ENCODE measurements around the gene USP44. TPM values are rescaled to one million over a fixed set of nuclear protein-coding genes. Genes with fewer than 3 reads are reported as not detected.

The USP44 gene
- total RNA-seq, 4 donors from 2014 or later: 0.41 to 1.9 TPM; not detected in 2

DNA sequence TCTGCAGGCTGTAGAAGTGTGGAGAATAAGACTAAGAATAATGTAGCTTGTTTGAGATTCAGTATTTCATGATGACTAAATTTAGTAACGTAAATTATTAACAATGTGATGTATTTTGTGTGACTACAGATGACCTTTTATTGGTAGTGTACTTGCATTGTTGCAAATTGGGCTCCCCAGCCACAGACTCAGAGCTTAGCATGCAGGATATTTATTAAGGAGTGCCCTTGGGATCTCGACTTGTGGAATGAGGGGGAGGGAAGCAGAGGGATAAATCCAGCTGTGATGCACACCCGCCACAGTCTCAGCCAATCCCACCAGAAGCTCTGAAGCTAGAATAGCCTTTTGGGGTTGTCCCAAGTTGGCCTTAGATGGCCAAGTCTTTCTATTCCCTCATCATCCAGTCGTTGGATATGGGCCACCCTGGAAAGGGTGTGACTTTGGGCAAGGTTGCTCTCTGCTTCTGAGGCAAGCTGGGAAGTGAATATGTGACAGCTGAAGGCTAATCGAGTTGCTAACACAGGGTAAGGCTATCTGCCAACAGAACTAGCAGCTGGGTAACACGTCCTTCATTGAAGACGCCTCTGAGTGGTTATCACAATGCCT, 42.1 kb upstream of the USP44 start:
- Histone ChIP-seq H3K4me3 (no peak overlapping the region), H3K9me3 (no peaks in the 10 kb centered on the region), H3K27ac (no peak overlapping the region), H3K27me3 (no peaks in the 10 kb centered on the region), H3K4me1 (no peaks in the 10 kb centered on the region), H3K36me3 (no peaks in the 10 kb centered on the region)
- TF ChIP-seq POLR2AphosphoS5 (IDR thresholded peaks at IDR 0.05) (no peak), POLR2A (IDR thresholded peaks at IDR 0.05) (no peak), CTCF (IDR thresholded peaks at IDR 0.05) (no peak), EP300 (IDR thresholded peaks at IDR 0.05; ENCODE audit: low read depth) (no peak)
- 31 to 47% methylated on average over 2 to 7 of the region's 7 CpGs for WGBS, 2 donors (ENCODE audit: low coverage in 1 of 2)
- in situ Hi-C loops (cut with MboI; ENCODE audit: low pct_ligation_motif_present in 1 of 4, low pct_unique_long_range_greater_than_20kb in 1 of 4, low sequenced_read_pairs in 3 of 4) (loop anchor here in 3 of 4 donors (10.0 to 25.0 kb wide), 4 partner anchors 219 to 419 kb away; partner anchors contain the start of gene HAL (in 1 of the 3)), intact Hi-C loops (cut with DNase I; ENCODE audit: low total_unique reads) (no loop called here)
- no peak for DNase-seq

GRCh38 chr12:95591731-95592130, 40.5 kb upstream of the USP44 start:
- intact Hi-C loops (cut with DNase I; ENCODE audit: low total_unique reads): no loop called here
- Histone ChIP-seq H3K4me3 (no peak overlapping the region), H3K9me3 (no peaks in the 10 kb centered on the region), H3K4me1 (no peaks in the 10 kb centered on the region), H3K27ac (no peak overlapping the region), H3K36me3 (no peaks in the 10 kb centered on the region), H3K27me3 (no peaks in the 10 kb centered on the region)
- TF ChIP-seq POLR2A (IDR thresholded peaks at IDR 0.05): no peak
- TF ChIP-seq POLR2AphosphoS5 (IDR thresholded peaks at IDR 0.05): no peak
- no peak for TF ChIP-seq EP300 (IDR thresholded peaks at IDR 0.05; ENCODE audit: low read depth)
- no peak for TF ChIP-seq CTCF (IDR thresholded peaks at IDR 0.05)
- no peak for DNase-seq
- in situ Hi-C loops (cut with MboI; ENCODE audit: low pct_ligation_motif_present in 1 of 4, low pct_unique_long_range_greater_than_20kb in 1 of 4, low sequenced_read_pairs in 3 of 4): loop anchor here in 3 of 4 donors (10.0 to 25.0 kb wide), 4 partner anchors 221 to 421 kb away; partner anchors contain the start of gene HAL (in 1 of the 3)
- WGBS, 2 donors (ENCODE audit: low coverage in 1 of 2): 65 to 69% methylated on average over 2 of the region's 2 CpGs

GRCh38 chr12:95590775-95591174, 39.5 kb upstream of the USP44 start:
- no peak for TF ChIP-seq EP300 (IDR thresholded peaks at IDR 0.05; ENCODE audit: low read depth)
- no peak for TF ChIP-seq POLR2AphosphoS5 (IDR thresholded peaks at IDR 0.05)
- TF ChIP-seq CTCF (IDR thresholded peaks at IDR 0.05): no peak
- TF ChIP-seq POLR2A (IDR thresholded peaks at IDR 0.05): no peak
- WGBS, 2 donors (ENCODE audit: low coverage in 1 of 2): 79 to 80% methylated on average over 2 of the region's 2 CpGs
- intact Hi-C loops (cut with DNase I; ENCODE audit: low total_unique reads): no loop called here

DNA sequence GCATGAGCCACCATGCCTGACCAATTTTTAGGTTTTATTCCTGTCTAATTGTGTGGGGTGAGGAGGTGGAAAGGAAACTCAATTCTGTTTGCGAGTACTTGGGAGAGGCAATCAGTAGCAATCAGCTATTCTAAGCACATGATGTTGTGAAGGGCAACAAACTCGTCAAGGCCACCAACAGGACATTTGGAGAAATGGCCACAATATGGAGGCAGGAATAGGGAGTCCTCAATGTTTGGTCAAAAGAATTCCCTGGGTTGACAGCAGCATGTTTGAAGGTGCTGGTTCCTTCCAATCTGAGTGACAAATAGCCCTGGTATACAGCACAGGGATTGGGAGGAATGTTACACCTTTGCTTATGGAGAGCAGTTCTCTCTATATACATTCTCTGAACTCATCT, 32.7 kb upstream of the USP44 start:
- Histone ChIP-seq H3K36me3 (no peaks in the 10 kb centered on the region), H3K4me1 (no peaks in the 10 kb centered on the region), H3K4me3 (no peak overlapping the region), H3K27ac (no peak overlapping the region), H3K9me3 (no peaks in the 10 kb centered on the region), H3K27me3 (no peaks in the 10 kb centered on the region)
- TF ChIP-seq POLR2A (IDR thresholded peaks at IDR 0.05) (no peak), EP300 (IDR thresholded peaks at IDR 0.05; ENCODE audit: low read depth) (no peak), CTCF (IDR thresholded peaks at IDR 0.05) (no peak), POLR2AphosphoS5 (IDR thresholded peaks at IDR 0.05) (no peak)
- 79% methylated on average over 2 of the region's 2 CpGs; no CpG with 5 or more reads in 1 of the 2 donors for WGBS, 2 donors (ENCODE audit: low coverage in 1 of 2)
- in situ Hi-C loops (cut with MboI; ENCODE audit: low pct_ligation_motif_present in 1 of 4, low pct_unique_long_range_greater_than_20kb in 1 of 4, low sequenced_read_pairs in 3 of 4): loop anchor here in 3 of 4 donors (25.0 kb wide), 3 partner anchors 228 to 428 kb away; partner anchors contain the start of gene HAL (in 1 of the 3)
- no peak for DNase-seq
- intact Hi-C loops (cut with DNase I; ENCODE audit: low total_unique reads): loop anchor here (10.0 kb wide), 1 partner anchor 231 kb away; no protein-coding TSS in a partner anchor

More at GRCh38 chr12:95590775-95591174, 39.5 kb upstream of the USP44 start:
- DNase-seq: no peak
- no peak overlapping the region for H3K27ac ChIP-seq
- no peaks in the 10 kb centered on the region for H3K4me1 ChIP-seq
- no peak overlapping the region for H3K4me3 ChIP-seq
- no peaks in the 10 kb centered on the region for H3K36me3 ChIP-seq
- in situ Hi-C loops (cut with MboI; ENCODE audit: low pct_ligation_motif_present in 1 of 4, low pct_unique_long_range_greater_than_20kb in 1 of 4, low sequenced_read_pairs in 3 of 4): loop anchor here in 3 of 4 donors (10.0 to 25.0 kb wide), 4 partner anchors 222 to 422 kb away; partner anchors contain the start of gene HAL (in 1 of the 3)
- H3K9me3 ChIP-seq: no peaks in the 10 kb centered on the region
- H3K27me3 ChIP-seq: no peaks in the 10 kb centered on the region

Data from transverse colon (tissue), 4 donors.